Activated CD8-positive, alpha-beta memory T cell treated with anti-CD3 and anti-CD28 coated beads for 36 hours (primary cell): ENCODE results near the gene KEAP1. TPM values are rescaled to one million over a fixed set of nuclear protein-coding genes. Genes with fewer than 3 reads are reported as not detected.
"Not testable (repeated sequence)": the region's sequence is repeated elsewhere in the genome, so short reads cannot be mapped to it uniquely, and the experiment has no call there.

Experiments
- CTCF ChIA-PET: fragments of 350-600 bp; sonication (Branson Sonifier 250); formaldehyde crosslinking; loops from one replicate; lab custom pipeline; 2021; ENCODE audit warnings: antibody characterized with exemption; lab: Charles Lee
- POLR2A ChIA-PET: fragments of 350-600 bp; sonication (Branson Sonifier 250); formaldehyde crosslinking; loops from one replicate; lab custom pipeline; 2021; ENCODE audit warnings: antibody characterized with exemption; lab: Charles Lee
- total RNA-seq, 2 experiments: library from RNA; stranded (reverse); gene quantifications; one replicate each; pipeline ENCODE4 v1.2.3, GENCODE V29; 2021

KEAP1 gene
- total RNA-seq = 10 to 100 TPM; 90.6 to 94.8 TPM

- CTCF ChIA-PET = interaction anchor here (0.6 to 1.0 kb wide), 5 partner anchors 14 to 87 kb away, joined by 3 to 5 read pairs (median 4); partner anchors contain the start of gene S1PR5
- POLR2A ChIA-PET = interaction anchor here (0.6 to 1.4 kb wide), 9 partner anchors 8 to 233 kb away, joined by 3 to 5 read pairs (median 3); partner anchors contain the start of gene ICAM1
Observed at GRCh38 chr19:10503002-10503789, at the start of gene KEAP1. Gene KEAP1 (minus strand): TSS chr19:10503356. CDS start chr19:10500033, 3,323 bp downstream.

GRCh38 chr19:10552510-10553053, 49.4 kb upstream of the KEAP1 start:
- POLR2A ChIA-PET = interaction anchor here (0.6 to 1.6 kb wide), 5 partner anchors 8 to 36 kb away, joined by 3 to 6 read pairs (median 4); partner anchors contain the start of genes KRI1 and S1PR5
- CTCF ChIA-PET = interaction anchor here (0.5 to 4.1 kb wide), 13 partner anchors 8 to 165 kb away, joined by 3 to 26 read pairs (median 4); partner anchors contain the start of genes ATG4D, CDC37, CDKN2D and DNM2

GRCh38 chr19:10551698-10552301, 48.6 kb upstream of the KEAP1 start:
- ChIA-PET POLR2A (interaction anchor here (0.5 to 1.6 kb wide), 3 partner anchors 14 to 221 kb away, joined by 3 to 7 read pairs (median 6); partner anchors contain the start of gene KRI1), CTCF (interaction anchor here (0.5 to 4.1 kb wide), 12 partner anchors 9 to 161 kb away, joined by 3 to 26 read pairs (median 3); partner anchors contain the start of genes ATG4D, CDC37 and KRI1)

GRCh38 chr19:10551006-10551405, 47.9 kb upstream of the KEAP1 start:
- ChIA-PET CTCF (interaction anchor here (0.5 to 4.1 kb wide), 9 partner anchors 9 to 160 kb away, joined by 3 to 26 read pairs (median 3); partner anchors contain the start of genes ATG4D, CDC37 and KRI1), POLR2A (interaction anchor here (0.6 to 0.7 kb wide), 2 partner anchors 39 to 86 kb away, joined by 4 to 7 read pairs; no protein-coding TSS in a partner anchor)

- ChIA-PET POLR2A (no interaction called here), CTCF (interaction anchor here (1.0 kb wide), 1 partner anchor 134 kb away, joined by 3 read pairs; no protein-coding TSS in a partner anchor)
Observed at GRCh38 chr19:10550336-10550735, 47.2 kb upstream of the KEAP1 start.

- ChIA-PET CTCF (no interaction called here), POLR2A (no interaction called here)
Observed at GRCh38 chr19:10549733-10550132, 46.6 kb upstream of the KEAP1 start.

GRCh38 chr19:10548746-10549276, 45.7 kb upstream of the KEAP1 start:
- CTCF ChIA-PET = no interaction called here
- POLR2A ChIA-PET = no interaction called here

GRCh38 chr19:10546817-10547216, 43.7 kb upstream of the KEAP1 start:
- ChIA-PET POLR2A (interaction anchor here (0.6 kb wide), 1 partner anchor 109 kb away, joined by 3 read pairs; no protein-coding TSS in a partner anchor), CTCF (interaction anchor here (0.6 to 2.4 kb wide), 4 partner anchors 19 to 55 kb away, joined by 3 to 6 read pairs (median 4); partner anchors contain the start of gene KRI1)

GRCh38 chr19:10544753-10545251, 41.6 kb upstream of the KEAP1 start:
- CTCF ChIA-PET = interaction anchor here (0.6 to 0.9 kb wide), 2 partner anchors 9 to 158 kb away, joined by 3 to 5 read pairs; no protein-coding TSS in a partner anchor
- POLR2A ChIA-PET = interaction anchor here (0.6 to 1.1 kb wide), 2 partner anchors 8 to 38 kb away, joined by 3 to 10 read pairs; no protein-coding TSS in a partner anchor

- POLR2A ChIA-PET = interaction anchor here (0.6 to 1.1 kb wide), 2 partner anchors 9 to 37 kb away, joined by 3 to 10 read pairs; no protein-coding TSS in a partner anchor
- CTCF ChIA-PET = interaction anchor here (0.6 to 0.9 kb wide), 2 partner anchors 9 to 158 kb away, joined by 3 to 5 read pairs; no protein-coding TSS in a partner anchor
Observed at GRCh38 chr19:10544242-10544752, 41.1 kb upstream of the KEAP1 start.

- ChIA-PET POLR2A (interaction anchor here (1.0 kb wide), 1 partner anchor 15 kb away, joined by 4 read pairs; no protein-coding TSS in a partner anchor), CTCF (interaction anchor here (1.1 to 3.1 kb wide), 5 partner anchors 9 to 139 kb away, joined by 3 to 16 read pairs (median 3); no protein-coding TSS in a partner anchor)
Observed at GRCh38 chr19:10543420-10544241, 40.5 kb upstream of the KEAP1 start, which contains the start of gene ATG4D. Gene ATG4D (plus strand): TSS chr19:10543904. CDS start chr19:10544091, 187 bp downstream.

GRCh38 chr19:10543059-10543419, 39.9 kb upstream of the KEAP1 start:
- ChIA-PET POLR2A (interaction anchor here (1.0 kb wide), 1 partner anchor 16 kb away, joined by 4 read pairs; no protein-coding TSS in a partner anchor), CTCF (interaction anchor here (1.1 to 3.1 kb wide), 7 partner anchors 10 to 139 kb away, joined by 3 to 16 read pairs (median 4); no protein-coding TSS in a partner anchor)

GRCh38 chr19:10539016-10539415, 35.9 kb upstream of the KEAP1 start:
- CTCF ChIA-PET = interaction anchor here (0.7 to 0.8 kb wide), 2 partner anchors 34 to 163 kb away, joined by 3 read pairs; no protein-coding TSS in a partner anchor
- POLR2A ChIA-PET = not testable (repeated sequence)

GRCh38 chr19:10538204-10538983, 35.2 kb upstream of the KEAP1 start:
- CTCF ChIA-PET = interaction anchor here (0.8 kb wide), 1 partner anchor 33 kb away, joined by 3 read pairs; no protein-coding TSS in a partner anchor
- POLR2A ChIA-PET = interaction anchor here (0.5 to 0.6 kb wide), 2 partner anchors 120 to 222 kb away, joined by 3 read pairs; no protein-coding TSS in a partner anchor

- POLR2A ChIA-PET = interaction anchor here (0.5 to 0.6 kb wide), 2 partner anchors 121 to 222 kb away, joined by 3 read pairs; no protein-coding TSS in a partner anchor
- CTCF ChIA-PET = interaction anchor here (0.9 kb wide), 1 partner anchor 107 kb away, joined by 3 read pairs; no protein-coding TSS in a partner anchor
Observed at GRCh38 chr19:10537668-10538067, 34.5 kb upstream of the KEAP1 start.
